DMS 273 (cell line): ENCODE measurements around the gene TAL2.
"Not testable (repeated sequence)": the region's sequence is repeated elsewhere in the genome, so short reads cannot be mapped to it uniquely, and the experiment has no call there.

ENCODE experiments used
- DNase-seq: peaks from one replicate; lab custom pipeline; 2025; ENCODE audit not compliant: unreplicated experiment; lab: John Stamatoyannopoulos, UW

TAL2 gene

DNA sequence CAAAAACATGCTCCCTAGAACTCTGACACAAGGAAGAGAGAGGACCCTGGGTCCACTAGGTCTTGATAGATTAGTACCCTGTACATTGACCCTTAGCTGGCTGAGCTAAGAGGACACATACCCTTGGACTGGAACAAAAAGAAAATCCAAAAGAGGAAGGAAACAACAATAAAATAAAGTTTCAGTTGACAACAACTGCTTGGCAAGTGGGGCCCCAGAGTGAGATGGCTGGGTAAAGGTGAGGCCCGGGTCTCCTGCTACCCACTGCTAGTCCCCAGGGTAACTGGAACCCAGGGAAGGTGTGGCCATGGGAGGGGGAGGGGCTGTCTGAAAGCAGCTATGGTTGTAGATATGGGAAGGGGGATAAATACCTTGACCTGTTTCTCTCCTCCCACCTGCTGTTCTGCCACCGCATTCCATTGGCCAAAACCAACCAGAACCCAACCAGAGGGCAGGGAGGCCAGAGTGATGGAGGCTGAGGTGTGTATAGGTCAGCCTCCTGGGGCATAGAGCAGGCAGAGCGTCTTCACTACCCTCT is 11.7 kb downstream of the TAL2 start:
- DNase-seq, result no peak

- DNase-seq, result no peak
Measured at GRCh38 chr9:105676351-105676923, 14.2 kb downstream of the TAL2 start.

DNA sequence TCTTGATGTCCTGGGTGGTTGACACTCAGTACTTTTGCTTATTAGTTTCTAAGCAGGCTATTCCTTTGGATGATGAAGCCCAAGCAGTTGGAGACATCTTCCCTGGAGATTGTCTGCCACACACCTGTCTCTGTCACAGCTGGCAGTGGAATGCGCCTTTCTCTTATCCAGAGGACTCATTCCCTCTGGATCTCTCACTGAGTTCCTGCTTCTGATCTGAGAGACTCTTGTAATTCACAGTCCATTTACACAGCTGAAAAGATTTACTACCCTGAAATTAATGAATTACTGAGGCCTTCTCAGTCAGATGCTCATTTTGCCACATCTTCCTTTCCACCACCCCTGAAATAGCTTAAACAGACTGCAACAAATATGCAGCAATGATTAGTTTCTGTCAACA is 15.9 kb downstream of the TAL2 start:
- DNase-seq, result no peak

DNA sequence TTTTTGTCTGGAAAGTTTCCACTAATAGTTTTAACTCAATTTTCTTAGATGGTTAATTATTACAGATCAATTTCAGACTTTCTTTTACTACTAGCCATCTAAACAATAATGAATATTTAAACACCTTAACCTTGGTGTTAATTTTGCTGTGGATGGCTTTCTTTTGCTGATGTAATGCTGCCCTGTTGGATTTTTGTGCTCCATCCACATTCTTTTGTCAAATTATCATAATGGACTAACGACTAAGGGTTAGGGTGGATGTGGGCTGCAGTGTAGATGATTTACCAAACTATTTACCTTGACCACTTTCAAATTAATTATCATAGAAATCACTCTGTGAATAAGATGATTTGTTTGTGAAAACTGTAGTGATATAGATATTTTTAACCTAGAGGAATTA is 16.5 kb downstream of the TAL2 start:
- DNase-seq, result no peak

DNA sequence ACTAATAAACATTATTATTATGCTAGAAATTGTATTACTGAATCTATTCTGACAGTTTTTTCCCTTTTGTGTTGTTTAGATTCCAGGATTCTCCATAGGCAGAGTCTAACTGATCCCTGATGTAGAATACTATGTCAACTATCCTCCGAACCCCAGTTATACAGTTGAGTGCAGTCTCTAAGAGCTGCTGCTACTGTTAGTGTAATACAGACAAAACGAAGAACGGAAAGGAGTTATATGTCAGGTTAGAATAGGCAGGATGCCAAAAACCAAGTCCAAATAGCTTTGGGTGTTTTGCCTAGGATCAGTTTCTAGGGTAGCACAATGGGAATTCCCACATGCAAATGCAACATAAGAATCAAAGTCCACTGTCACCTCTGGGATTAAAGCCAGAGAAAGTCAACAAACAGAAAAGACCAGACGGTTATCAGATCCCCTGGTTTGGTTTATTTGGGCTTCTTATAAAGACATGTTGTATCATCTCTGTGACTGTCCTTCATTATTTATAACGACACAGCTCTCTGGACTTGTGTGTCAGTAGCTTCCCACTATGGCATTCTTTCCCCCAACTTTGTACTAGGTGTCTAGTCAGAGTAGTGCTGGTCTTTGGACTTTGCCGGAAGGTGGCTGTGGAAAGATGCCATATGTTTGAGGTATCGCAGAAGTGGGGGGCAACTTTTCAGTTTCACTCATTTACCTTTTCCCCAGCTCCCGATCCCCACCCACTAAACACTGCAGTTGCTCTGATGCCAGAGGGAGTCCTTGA is 17.2 kb downstream of the TAL2 start:
- no peak for DNase-seq

- no peak for DNase-seq
Measured at GRCh38 chr9:105681313-105681712, 19.1 kb downstream of the TAL2 start.

GRCh38 chr9:105681724-105682123 is 19.5 kb downstream of the TAL2 start:
- no peak for DNase-seq

GRCh38 chr9:105683688-105684275 is 21.5 kb downstream of the TAL2 start:
- DNase-seq, result no peak

DNA sequence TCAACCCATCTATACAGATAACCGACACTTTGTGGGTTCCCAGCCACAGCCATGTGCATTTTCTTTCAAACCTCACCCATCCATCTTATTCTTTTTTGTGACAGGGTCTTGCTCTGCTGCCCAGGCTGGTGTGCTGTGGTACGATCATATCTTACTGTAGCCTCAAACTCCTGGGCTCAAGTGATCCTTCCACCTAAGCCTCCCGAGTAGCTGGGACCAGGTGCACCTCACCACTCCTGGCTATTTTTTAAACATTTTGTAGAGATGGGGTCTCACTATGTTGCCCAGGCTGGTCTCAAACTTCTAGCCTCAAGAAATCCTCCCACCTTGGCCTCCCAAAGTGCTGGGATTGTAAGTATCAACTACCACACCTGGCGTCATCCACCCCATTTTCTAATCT is 24.7 kb downstream of the TAL2 start:
- no peak for DNase-seq

GRCh38 chr9:105690742-105691141 is 28.5 kb downstream of the TAL2 start:
- DNase-seq, result peak; percentile 9

DNA sequence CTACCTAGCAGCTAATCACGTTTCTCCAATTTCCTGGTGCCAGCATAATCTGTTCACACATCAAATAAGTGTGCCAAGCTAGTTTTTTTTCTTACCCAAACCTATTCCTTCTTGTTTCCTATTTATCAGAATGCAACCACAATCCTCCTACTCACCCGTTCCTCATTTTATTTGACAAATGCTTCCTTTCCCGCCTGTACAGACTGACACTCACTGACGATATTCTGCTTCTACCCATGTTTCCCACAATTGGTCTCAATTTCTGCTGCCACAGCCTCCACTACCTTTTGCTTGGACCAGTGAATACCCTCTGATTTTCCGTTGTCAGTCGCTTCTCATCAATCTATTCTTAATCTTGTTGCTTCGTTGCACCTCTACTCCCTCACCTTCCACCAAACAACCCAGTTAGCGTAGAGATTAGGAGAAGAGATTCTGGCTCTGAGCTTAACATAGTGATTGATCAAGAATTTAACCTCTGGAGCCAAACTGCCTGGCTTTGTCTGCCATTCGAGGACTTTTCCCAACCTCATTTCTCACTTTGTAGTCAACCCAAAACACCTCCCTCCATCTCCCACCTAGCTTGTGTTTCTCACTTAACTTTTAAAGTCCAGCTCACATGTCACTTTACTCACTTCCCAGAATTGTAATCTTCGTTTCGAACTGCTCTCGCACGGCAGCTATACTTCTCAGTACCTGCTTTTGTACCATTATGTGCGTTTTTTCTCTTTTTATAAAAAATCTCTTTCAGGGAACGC is 31.4 kb downstream of the TAL2 start:
- peak; percentile 46 for DNase-seq

DNA sequence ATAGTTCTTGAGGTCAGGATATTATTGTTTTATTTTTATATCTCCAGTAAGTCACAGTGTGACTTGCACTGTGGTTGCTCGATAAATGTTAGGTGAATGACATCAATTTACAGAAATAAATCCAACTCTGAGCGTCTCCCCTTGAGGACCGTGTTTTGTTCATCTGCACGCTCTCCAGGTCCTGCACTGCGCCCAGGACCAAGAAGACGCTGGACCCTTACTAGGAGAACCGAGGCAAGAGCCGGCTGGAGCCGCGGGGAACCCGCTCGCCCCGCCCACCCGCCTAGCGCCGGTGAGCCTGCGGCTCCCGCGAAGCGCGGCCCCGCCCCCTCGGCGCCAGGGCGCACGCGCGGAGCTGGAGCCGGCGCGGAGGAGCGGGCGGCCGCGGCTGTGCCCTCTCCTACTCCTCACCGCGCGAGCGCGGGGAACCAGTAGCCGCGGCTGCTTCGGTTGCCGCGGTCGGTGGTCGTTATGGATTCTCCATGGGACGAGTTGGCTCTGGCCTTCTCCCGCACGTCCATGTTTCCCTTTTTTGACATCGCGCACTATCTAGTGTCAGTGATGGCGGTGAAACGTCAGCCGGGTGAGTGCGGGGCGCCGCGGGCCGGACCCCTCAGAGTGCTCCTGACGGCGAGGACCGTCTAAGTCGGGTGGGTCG is 32.1 kb downstream of the TAL2 start, which contains the start of gene TMEM38B:
TMEM38B (plus strand) TSS at position 352 of the 658 bp plus-strand sequence; CDS start at position 472, 120 bp downstream.
- DNase-seq, result peak; percentile 94

DNA sequence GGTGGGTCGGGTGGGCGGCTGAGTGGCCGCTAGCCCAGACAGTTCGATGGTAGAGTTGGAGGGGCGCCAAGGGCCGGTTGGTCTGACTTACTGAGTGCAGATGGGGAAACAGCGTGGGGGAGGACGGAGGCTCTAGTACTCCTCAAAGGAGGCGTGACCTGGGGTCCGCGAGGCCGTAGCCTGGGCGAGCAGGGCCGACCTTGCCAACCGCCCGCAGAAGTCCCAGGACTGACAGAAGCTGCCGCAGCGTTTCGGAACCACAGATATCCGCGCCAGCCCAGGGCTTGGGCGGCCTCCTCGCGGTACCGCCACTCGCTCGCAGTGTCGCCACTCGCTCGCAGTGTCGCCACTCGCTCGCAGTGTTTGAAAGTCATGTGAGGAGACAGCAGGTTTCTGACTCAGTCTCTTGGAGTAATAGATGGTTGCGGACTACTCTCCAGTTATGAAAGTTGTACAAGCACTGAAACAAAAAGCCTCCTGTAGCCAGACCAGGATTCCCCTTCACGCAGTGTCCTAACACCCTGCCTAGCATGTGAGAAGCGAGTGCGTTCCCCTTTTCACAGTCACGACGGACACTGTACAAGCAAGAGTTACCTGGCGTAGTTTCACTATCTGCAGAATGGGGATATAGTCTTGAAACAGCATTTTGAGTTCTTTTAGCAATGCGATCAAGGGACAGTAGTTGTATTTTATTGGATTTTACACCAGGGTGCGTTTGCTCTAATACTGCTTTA is 32.8 kb downstream of the TAL2 start:
- DNase-seq, result peak; percentile 75

- DNase-seq, result no peak
Measured at GRCh38 chr9:105696219-105696793, 34.0 kb downstream of the TAL2 start.

DNA sequence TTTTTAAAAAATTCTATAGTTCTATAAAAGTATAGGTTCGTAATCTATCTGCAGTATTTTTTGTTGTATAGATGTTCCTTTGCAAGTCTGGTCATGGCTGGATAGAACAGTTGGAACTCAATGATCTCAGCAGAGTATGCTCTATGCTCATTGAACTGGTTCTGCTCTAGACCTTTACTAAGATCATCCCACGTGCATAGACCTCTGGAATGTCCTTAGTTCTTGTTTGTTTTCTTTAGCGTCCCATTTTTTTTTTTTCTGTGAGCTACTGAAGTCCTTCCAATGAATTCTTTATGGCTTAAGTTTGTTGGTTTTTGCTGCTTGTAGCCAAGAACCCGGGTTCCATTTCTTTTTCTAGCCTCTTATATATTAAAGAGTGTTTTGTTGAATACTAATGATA is 35.6 kb downstream of the TAL2 start:
- DNase-seq, result peak; percentile 6

- no peak for DNase-seq
Measured at GRCh38 chr9:105698348-105698870, 36.2 kb downstream of the TAL2 start.

GRCh38 chr9:105700668-105701067 is 38.4 kb downstream of the TAL2 start:
- no peak for DNase-seq

- DNase-seq, result no peak
Measured at GRCh38 chr9:105701145-105701544, 38.9 kb downstream of the TAL2 start.

DNA sequence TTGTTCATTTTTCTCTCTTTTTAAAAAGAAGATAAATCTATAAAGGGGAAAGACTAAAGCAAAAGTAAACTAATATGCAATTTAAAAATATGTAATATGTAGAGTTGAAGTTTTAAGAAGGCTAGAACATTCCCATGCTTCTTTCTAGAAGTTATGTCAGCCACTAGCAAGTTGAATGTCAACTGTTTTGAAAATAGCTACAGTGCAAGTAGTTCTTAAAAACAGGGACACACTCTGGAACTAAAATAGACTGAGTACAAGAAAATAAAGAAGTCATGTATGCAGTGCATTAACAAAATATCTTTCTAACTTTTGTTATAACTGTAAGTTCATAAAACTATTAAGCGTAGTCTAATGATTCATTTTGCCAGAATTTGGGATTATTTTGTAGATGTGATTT is 40.0 kb downstream of the TAL2 start:
- DNase-seq, result no peak

DNA sequence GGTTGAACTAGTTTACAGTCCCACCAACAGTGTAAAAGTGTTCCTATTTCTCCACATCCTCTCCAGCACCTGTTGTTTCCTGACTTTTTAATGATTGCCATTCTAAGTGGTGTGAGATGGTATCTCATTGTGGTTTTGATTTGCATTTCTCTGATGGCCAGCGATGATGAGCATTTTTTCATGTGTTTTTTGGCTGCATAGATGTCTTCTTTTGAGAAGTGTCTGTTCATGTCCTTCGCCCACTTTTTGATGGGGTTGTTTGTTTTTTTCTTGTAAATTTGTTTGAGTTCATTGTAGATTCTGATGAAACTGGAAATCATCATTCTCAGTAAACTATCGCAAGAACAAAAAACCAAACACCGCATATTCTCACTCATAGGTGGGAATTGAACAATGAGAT is 41.4 kb downstream of the TAL2 start:
- not testable (repeated sequence) for DNase-seq
